22Rv1 (cell line): ENCODE data around the gene EEA1.

Experiments
- H3K27ac ChIP-seq: fragments of 450-650 bp; 2 replicates; pipeline ENCODE4 v1.5.1; 2017
- ZFX ChIP-seq: fragments of 450-650 bp; IDR thresholded peaks from 2 replicates; pipeline ENCODE4 v1.6.1; 2017; ENCODE audit warnings: antibody characterized with exemption, borderline replicate concordance
- TF ChIP-seq, protein P1 (sequence below): fragments of 450-650 bp; IDR thresholded peaks from 2 replicates; pipeline ENCODE4 v1.5.1; 2017; ENCODE audit warnings: mild to moderate bottlenecking

Gene EEA1

DNA sequence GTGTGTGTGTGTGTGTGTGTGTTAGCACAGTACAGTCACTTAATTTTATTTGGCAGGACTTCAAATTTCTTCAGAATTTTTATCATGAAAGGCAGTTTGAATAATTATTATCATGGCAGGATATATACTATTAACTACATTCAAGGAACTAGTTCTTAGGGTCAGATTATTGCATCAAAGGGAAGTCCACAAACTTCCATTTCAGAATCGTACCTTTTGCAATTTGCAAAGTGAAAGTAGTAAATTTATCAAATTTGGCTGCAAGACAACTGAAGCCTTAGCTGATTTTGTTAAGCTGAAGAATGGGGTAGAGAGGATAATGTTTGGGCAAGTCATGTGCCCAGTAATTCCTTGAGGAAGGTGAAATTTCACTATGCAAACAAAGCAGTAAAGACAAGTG, 158.1 kb downstream of the EEA1 start:
- no peak overlapping the region for H3K27ac ChIP-seq
- no peak for TF ChIP-seq ZFX
- TF ChIP-seq, protein P1, sequence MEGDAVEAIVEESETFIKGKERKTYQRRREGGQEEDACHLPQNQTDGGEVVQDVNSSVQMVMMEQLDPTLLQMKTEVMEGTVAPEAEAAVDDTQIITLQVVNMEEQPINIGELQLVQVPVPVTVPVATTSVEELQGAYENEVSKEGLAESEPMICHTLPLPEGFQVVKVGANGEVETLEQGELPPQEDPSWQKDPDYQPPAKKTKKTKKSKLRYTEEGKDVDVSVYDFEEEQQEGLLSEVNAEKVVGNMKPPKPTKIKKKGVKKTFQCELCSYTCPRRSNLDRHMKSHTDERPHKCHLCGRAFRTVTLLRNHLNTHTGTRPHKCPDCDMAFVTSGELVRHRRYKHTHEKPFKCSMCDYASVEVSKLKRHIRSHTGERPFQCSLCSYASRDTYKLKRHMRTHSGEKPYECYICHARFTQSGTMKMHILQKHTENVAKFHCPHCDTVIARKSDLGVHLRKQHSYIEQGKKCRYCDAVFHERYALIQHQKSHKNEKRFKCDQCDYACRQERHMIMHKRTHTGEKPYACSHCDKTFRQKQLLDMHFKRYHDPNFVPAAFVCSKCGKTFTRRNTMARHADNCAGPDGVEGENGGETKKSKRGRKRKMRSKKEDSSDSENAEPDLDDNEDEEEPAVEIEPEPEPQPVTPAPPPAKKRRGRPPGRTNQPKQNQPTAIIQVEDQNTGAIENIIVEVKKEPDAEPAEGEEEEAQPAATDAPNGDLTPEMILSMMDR, result no peak

DNA sequence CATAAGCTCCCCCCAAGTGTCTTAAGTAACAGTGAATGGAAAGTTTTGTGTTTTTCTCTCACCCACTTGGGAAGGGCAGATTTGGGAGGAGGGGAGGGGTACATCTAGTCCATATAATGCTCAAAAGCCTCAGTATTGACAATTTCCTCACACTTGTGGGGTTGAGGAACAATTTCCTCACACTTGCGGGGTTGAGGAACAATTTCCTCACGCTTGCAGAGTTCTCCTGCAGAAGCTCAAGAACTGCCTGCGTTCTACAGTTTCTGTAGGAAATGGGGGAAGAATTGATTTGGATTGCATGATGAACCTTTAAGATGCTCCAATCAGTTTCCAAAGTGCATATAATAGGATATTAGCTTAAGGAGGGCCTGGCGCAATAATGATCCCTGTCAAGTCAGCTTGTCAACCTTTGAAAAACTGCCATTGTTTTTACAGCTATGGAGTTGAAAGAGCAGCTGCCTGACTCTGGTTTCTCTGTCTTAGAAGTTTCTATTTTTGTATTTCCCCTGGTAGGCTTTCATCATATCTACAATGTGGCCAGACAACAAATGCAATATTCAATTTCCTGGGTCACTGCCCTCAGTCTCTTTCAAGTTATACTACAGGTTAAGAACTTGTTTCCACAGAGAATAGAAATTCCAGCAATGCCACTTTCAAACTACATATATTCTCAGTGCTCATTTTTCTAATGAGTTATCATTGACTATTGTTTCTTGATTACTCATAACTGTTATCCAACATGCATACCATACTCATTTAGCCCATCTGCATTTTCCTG, 159.8 kb downstream of the EEA1 start:
- H3K27ac ChIP-seq, result no peak overlapping the region
- no peak for TF ChIP-seq ZFX
- TF ChIP-seq, protein P1, result no peak

- H3K27ac ChIP-seq, result no peak overlapping the region
- TF ChIP-seq ZFX, result no peak
- TF ChIP-seq, protein P1, result no peak
Measured at GRCh38 chr12:92765871-92766270, 163.2 kb downstream of the EEA1 start.

DNA sequence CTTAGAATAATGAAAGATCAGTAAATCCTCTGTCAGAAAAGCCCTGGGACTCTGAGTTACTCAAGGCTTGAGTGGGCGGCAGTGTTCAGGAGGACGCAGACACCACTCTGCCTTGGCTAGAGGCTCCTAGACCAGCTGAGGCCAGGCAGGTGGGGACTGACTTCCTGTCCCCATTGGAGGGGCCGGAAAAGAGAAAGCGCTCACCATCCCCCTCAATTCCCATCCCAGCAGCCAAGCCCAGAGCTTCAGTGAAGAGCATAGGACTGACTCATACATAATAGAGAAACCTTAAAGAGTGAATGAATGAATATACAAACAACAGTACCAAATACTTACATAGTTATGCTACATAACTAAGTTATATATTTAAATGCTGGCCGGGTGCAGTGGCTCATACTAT, 164.3 kb downstream of the EEA1 start:
- H3K27ac ChIP-seq, result no peak overlapping the region
- TF ChIP-seq ZFX, result no peak
- TF ChIP-seq, protein P1, result no peak

GRCh38 chr12:92762773-92763172, 166.3 kb downstream of the EEA1 start:
- H3K27ac ChIP-seq, result no peak overlapping the region
- TF ChIP-seq, protein P1, result no peak
- no peak for TF ChIP-seq ZFX

DNA sequence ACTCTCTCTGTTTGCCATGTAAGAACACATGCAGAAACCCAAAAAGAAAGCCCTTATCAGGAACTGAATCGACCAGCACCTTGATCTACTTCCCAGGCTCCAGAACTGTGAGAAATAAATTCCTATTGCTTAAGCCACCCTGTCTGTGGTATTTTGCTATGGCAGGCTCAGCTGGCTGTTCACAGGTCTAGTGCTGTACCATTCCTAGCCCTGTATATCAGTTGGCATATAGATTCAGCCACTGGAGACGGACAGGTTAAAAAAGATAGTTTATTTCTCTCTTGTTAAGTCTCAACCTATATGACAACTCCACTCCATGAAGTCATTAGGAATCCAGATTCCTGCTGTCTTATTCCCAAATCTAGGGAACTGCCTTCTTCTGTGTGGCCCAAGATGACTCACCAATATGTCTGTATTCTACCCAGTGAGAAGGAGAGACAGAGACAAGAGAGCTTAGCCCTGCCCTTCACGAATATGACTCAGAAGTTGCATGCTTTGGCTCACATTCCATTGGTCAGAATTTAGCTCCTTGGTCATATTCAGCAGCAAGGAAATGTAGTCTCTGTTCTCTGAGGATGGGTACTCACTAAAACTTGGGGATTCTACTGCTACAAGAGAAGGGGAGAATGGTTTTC, 169.3 kb downstream of the EEA1 start:
- no peak for TF ChIP-seq ZFX
- TF ChIP-seq, protein P1, result no peak
- no peak overlapping the region for H3K27ac ChIP-seq

GRCh38 chr12:92757597-92758121, 171.4 kb downstream of the EEA1 start:
- no peak for TF ChIP-seq ZFX
- H3K27ac ChIP-seq, result no peak overlapping the region
